Neural progenitor cell (in vitro differentiated cells): ENCODE results near the gene RNF220. TPM values are rescaled to one million over a fixed set of nuclear protein-coding genes. Genes with fewer than 3 reads are reported as not detected.

Experiments used
- DNase-seq: peaks from one replicate; pipeline ENCODE4 v3.0.0-alpha.2; 2016; ENCODE audit warnings: low spot score
- H2AFZ ChIP-seq: fragments of 200-600 bp; sonication (generic); replicated peaks from 2 replicates; pipeline ENCODE4 v1.6.1; 2016; ENCODE audit warnings: antibody characterized with exemption
- H3F3A ChIP-seq: fragments of 200-600 bp; sonication (generic); 2 replicates; pipeline ENCODE4 v1.6.1; 2016; ENCODE audit warnings: antibody characterized with exemption, low read depth
- H3K27ac ChIP-seq: fragments of 200-600 bp; sonication (generic); 2 replicates; pipeline ENCODE4 v1.5.1; 2016; ENCODE audit warnings: mild to moderate bottlenecking
- H3K27me3 ChIP-seq: fragments of 200-600 bp; sonication (generic); 2 replicates; pipeline ENCODE4 v1.6.1; 2016; ENCODE audit warnings: mild to moderate bottlenecking, moderate library complexity
- H3K36me3 ChIP-seq: fragments of 200-600 bp; sonication (generic); 2 replicates; pipeline ENCODE4 v1.5.1; 2016
- H3K4me1 ChIP-seq: fragments of 200-600 bp; sonication (generic); 2 replicates; pipeline ENCODE4 v1.6.1; 2016; ENCODE audit warnings: mixed run types
- H3K4me2 ChIP-seq: fragments of 200-600 bp; sonication (generic); 2 replicates; pipeline ENCODE4 v1.6.1; 2016
- H3K4me3 ChIP-seq: fragments of 200-600 bp; sonication (generic); 2 replicates; pipeline ENCODE4 v1.5.1; 2016
- H3K79me2 ChIP-seq: fragments of 200-600 bp; sonication (generic); 2 replicates; pipeline ENCODE4 v1.6.1; 2016; ENCODE audit warnings: low read depth
- H3K9ac ChIP-seq: fragments of 200-600 bp; sonication (generic); 2 replicates; pipeline ENCODE4 v1.6.1; 2016
- H3K9me3 ChIP-seq: fragments of 200-600 bp; sonication (generic); 2 replicates; pipeline ENCODE4 v1.5.1; 2016; ENCODE audit warnings: low read depth
- H4K20me1 ChIP-seq: fragments of 200-600 bp; sonication (generic); 2 replicates; pipeline ENCODE4 v1.6.1; 2016; ENCODE audit warnings: low read depth
- H3K27ac Mint-ChIP-seq: 3 replicates; pipeline ENCODE4 v1.8.0; 2021; ENCODE audit warnings: mixed read lengths
- H3K27me3 Mint-ChIP-seq: 2 replicates; pipeline ENCODE4 v1.8.0; 2022; ENCODE audit warnings: low read depth, mild to moderate bottlenecking, inconsistent platforms, moderate library complexity, mixed read lengths; ENCODE audit not compliant: insufficient read depth
- H3K36me3 Mint-ChIP-seq: 3 replicates; pipeline ENCODE4 v1.8.0; 2021; ENCODE audit warnings: mixed read lengths
- H3K4me1 Mint-ChIP-seq: 3 replicates; pipeline ENCODE4 v1.8.0; 2021; ENCODE audit warnings: mixed read lengths
- H3K4me3 Mint-ChIP-seq: 3 replicates; pipeline ENCODE4 v1.8.0; 2021; ENCODE audit warnings: mild to moderate bottlenecking, moderate library complexity, mixed read lengths
- H3K9me3 Mint-ChIP-seq: 3 replicates; pipeline ENCODE4 v1.8.0; 2020; ENCODE audit warnings: mixed read lengths
- CTCF ChIP-seq: fragments of 200-600 bp; sonication (generic); IDR thresholded peaks from 2 replicates; pipeline ENCODE4 v1.5.1; 2017; ENCODE audit warnings: antibody characterized with exemption, mild to moderate bottlenecking
- EZH2 ChIP-seq: fragments of 200-600 bp; sonication (generic); IDR thresholded peaks from 2 replicates; pipeline ENCODE4 v1.6.1; 2017; ENCODE audit warnings: antibody characterized with exemption, mild to moderate bottlenecking, moderate library complexity
- EZH2phosphoT487 ChIP-seq: fragments of 200-600 bp; sonication (generic); IDR thresholded peaks from 2 replicates; pipeline ENCODE4 v1.6.1; 2017; ENCODE audit warnings: antibody characterized with exemption
- total RNA-seq: library from RNA; depleted of rRNA; stranded (reverse); fragments of >200 nt; gene quantifications from 2 replicates; pipeline ENCODE4 v1.2.3, GENCODE V29; 2015; ENCODE audit warnings: low replicate concordance

The RNF220 gene
- total RNA-seq, 1 donor from 2014 or later: 93.8 TPM

DNA sequence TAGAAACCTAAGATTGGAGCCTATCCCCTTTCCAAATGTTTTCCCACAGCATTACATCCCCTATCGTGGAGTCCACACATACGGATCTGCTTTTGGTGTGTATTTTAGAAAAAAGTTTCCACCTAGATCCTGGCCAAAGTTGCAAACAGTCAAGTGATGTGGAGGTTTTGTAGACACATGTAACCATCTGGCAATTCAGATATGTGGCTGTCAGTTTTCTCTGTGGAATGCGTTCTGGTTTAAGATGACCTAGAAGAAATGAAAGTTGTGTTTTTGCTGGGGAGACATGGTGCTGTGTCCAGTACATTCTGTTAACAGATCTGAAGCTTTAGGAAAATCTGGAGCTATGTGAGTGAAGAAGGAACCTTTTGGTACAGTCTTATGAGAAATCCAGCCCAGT lies 14.8 kb downstream of the RNF220 start:
- H3K27ac ChIP-seq: no peak overlapping the region
- no peaks in the 10 kb centered on the region for H3K9me3 ChIP-seq
- Mint-ChIP-seq H3K9me3 (no peaks in the 10 kb centered on the region), H3K27ac (no peak overlapping the region), H3K4me1 (peaks cover 49% of the 10 kb centered on the region), H3K27me3 (peaks cover 35% of the 10 kb centered on the region), H3K36me3 (no peaks in the 10 kb centered on the region), H3K4me3 (no peak overlapping the region)
- no peak for TF ChIP-seq EZH2
- TF ChIP-seq CTCF: no peak
- no peak for TF ChIP-seq EZH2phosphoT487
- peaks cover 100% of the 10 kb centered on the region for H3K27me3 ChIP-seq
- H2AFZ ChIP-seq: no peak overlapping the region
- DNase-seq: no peak
- no peaks in the 10 kb centered on the region for H3K79me2 ChIP-seq
- peaks cover 55% of the 10 kb centered on the region for H3F3A ChIP-seq
- H3K9ac ChIP-seq: no peak overlapping the region
- H3K4me3 ChIP-seq: no peak overlapping the region
- peaks cover 33% of the 10 kb centered on the region for H3K4me1 ChIP-seq
- H3K4me2 ChIP-seq: no peak overlapping the region
- peaks cover 64% of the 10 kb centered on the region for H4K20me1 ChIP-seq
- H3K36me3 ChIP-seq: no peaks in the 10 kb centered on the region

GRCh38 chr1:44420535-44420934 lies 15.5 kb downstream of the RNF220 start:
- DNase-seq: no peak
- no peak overlapping the region for H3K9ac ChIP-seq
- H2AFZ ChIP-seq: no peak overlapping the region
- peak overlapping the region; percentile 42 for H3K4me2 ChIP-seq
- no peak overlapping the region for H3K27ac ChIP-seq
- peaks cover 64% of the 10 kb centered on the region for H4K20me1 ChIP-seq
- no peak for TF ChIP-seq EZH2phosphoT487
- TF ChIP-seq CTCF: no peak
- TF ChIP-seq EZH2: no peak
- peaks cover 55% of the 10 kb centered on the region for H3F3A ChIP-seq
- Mint-ChIP-seq H3K27me3 (peaks cover 37% of the 10 kb centered on the region), H3K4me1 (peaks cover 54% of the 10 kb centered on the region), H3K36me3 (no peaks in the 10 kb centered on the region), H3K27ac (no peak overlapping the region), H3K4me3 (no peak overlapping the region), H3K9me3 (no peaks in the 10 kb centered on the region)
- H3K9me3 ChIP-seq: no peaks in the 10 kb centered on the region
- peaks cover 36% of the 10 kb centered on the region for H3K4me1 ChIP-seq
- H3K4me3 ChIP-seq: no peak overlapping the region
- no peaks in the 10 kb centered on the region for H3K79me2 ChIP-seq
- H3K36me3 ChIP-seq: no peaks in the 10 kb centered on the region
- peaks cover 100% of the 10 kb centered on the region for H3K27me3 ChIP-seq

DNA sequence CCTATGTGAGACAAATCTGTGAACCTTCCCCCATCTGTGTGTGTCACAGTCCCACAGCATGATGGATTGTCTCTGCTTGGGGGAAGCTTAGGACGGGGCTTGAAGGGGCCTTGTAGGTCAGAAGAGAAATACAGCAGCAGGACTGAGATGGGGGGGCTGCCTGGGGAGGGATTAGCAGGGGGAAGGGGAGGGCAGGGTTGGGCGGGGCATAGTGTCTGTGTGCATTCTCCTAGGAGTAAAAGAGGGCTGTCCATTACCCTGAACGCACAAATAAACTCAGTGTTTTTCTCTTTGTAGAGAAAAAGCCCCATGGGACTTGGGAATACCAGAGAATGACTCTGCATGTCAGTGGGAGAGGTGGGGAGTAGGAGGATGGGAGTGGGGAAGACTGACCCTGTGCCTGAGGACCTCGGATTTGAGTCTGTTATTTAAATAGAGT lies 16.4 kb downstream of the RNF220 start:
- no peak for TF ChIP-seq CTCF
- no peak for TF ChIP-seq EZH2phosphoT487
- TF ChIP-seq EZH2: no peak
- Histone ChIP-seq H3K9ac (no peak overlapping the region), H3F3A (peaks cover 52% of the 10 kb centered on the region), H2AFZ (no peak overlapping the region), H3K4me3 (no peak overlapping the region), H3K9me3 (no peaks in the 10 kb centered on the region), H4K20me1 (peaks cover 55% of the 10 kb centered on the region), H3K79me2 (no peaks in the 10 kb centered on the region), H3K36me3 (no peaks in the 10 kb centered on the region), H3K27ac (no peak overlapping the region), H3K27me3 (peaks cover 100% of the 10 kb centered on the region), H3K4me1 (peaks cover 36% of the 10 kb centered on the region), H3K4me2 (peak overlapping the region; percentile 42)
- Mint-ChIP-seq H3K27ac (no peak overlapping the region), H3K27me3 (peaks cover 39% of the 10 kb centered on the region), H3K4me3 (peak overlapping the region; percentile 24), H3K9me3 (no peaks in the 10 kb centered on the region), H3K36me3 (no peaks in the 10 kb centered on the region), H3K4me1 (peaks cover 58% of the 10 kb centered on the region)
- DNase-seq: peak; percentile 56
